GM18868 (cell line): Measurements from ENCODE around the gene EAF1.
"Not testable (repeated sequence)": the region's sequence is repeated elsewhere in the genome, so short reads cannot be mapped to it uniquely, and the experiment has no call there.

ENCODE experiments used
- ATAC-seq: cut with Tn5 transposase; IDR thresholded peaks from one replicate; pipeline ENCODE4 v1.9.1; 2021; ENCODE audit warnings: mild to moderate bottlenecking, moderate library complexity; ENCODE audit not compliant: unreplicated experiment

EAF1 gene

DNA sequence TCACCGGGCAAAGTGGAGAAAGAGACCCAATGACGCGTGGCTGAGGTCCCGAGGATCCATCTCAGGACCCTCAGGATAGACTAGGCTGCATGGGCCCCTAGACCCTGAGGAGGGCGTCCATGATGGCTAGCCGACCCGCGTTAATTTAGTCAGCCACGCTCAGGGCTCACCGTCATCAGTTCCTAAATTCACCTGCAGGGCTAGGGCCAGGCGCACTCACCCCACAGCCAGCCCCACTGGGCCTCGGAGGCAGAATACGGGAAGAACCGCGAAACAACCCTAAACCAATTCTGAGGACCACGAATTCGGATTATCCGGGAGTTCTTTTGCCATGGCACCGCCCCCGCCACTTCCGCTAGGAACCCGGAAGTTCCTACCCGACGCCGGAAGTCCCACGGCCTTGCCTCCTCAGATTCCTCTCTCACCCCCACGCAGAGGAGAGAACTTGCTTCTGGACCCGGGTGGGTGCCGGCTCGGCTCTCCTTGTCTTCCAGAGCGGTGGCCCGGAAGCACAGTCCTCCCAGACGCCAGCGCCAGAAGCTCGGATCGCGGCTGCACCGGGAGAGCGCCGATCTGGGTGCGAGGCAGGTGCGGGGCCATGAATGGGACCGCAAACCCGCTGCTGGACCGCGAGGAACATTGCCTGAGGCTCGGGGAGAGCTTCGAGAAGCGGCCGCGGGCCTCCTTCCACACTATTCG, at the start of gene EAF1, which contains the start of gene METTL6:
Gene EAF1 (plus strand): TSS at position 417 of the 699 bp plus-strand sequence. CDS start 182 bp downstream, at position 599.
Gene METTL6 (minus strand): TSS at position 363 of the 699 bp plus-strand sequence. CDS start 1,033 bp downstream, outside the sequence.
- ATAC-seq: peak; percentile 95

GRCh38 chr3:15377961-15378791, 49.2 kb upstream of the EAF1 start:
- peak; percentile 95 for ATAC-seq

DNA sequence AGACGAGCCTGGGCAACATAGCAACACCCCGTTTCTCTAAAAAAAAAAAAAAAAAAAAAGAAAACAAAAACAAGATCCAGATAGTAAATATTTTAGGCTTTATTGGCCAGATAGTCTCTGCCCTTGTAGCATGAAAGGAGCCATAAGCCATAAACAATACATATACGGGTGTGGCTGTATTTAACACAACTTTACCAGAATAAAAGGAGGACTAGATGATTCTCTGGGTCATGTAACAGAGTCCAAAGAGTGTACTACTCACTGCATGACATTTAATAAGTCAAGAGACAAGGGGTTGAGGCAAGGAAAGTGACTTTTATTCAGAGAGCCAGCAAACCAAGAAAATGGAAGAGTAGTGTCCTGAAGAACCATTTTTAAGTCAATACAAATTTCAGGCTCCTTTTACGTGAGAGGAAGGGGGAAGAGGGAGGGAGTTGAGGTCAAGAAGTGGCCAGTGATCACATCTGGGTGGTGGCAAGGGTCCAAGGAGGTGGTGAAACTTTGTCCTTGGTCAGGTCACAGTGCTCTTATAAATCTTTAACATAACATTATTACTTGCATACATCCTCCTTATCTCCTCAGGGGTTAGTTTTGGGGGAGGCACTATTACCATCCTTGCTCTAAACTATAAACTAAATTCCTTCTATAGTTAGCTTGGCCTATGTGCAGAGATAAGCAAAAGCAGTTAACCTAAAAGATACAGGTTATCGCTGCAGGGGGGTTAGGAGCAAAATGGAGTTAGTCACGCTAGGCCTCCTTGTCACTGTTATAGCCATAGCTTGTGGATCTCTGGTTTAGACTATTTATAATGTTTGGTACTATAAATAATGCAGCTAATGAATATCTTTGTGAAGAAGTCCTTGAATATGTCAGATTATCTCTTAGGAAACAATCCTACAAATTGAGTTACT, 46.2 kb upstream of the EAF1 start:
- ATAC-seq: no peak

DNA sequence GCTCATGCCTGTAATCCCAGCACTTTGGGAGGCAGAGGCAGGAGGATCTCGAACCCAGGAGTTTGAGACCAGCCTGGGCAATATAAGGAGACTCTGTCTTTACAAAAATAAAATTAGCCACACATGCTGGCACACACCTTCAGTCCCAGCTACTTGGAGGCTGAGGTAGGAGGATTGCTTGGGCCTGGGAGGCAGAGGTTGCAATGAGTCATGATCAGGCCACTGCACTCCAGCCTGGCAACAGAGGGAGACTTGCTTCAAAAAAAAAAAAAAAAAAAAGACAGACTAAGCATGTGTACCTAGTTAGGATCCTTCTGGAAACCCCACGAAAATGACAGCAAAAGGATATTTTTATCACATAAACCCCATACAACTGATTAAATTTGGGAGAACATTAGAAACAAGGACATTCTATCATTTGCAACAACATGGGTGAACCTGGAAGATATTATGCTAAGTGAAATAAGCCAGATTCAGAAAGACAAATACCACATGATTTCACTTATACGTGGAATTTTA, 44.9 kb upstream of the EAF1 start:
- ATAC-seq: no peak

- ATAC-seq: peak; percentile 85
These were observed 42.7 kb upstream of the EAF1 start for GRCh38 chr3:15384510-15385237.

GRCh38 chr3:15385238-15385695, 42.1 kb upstream of the EAF1 start:
- not testable (repeated sequence) for ATAC-seq

- no peak for ATAC-seq
These were observed 41.3 kb upstream of the EAF1 start for GRCh38 chr3:15385901-15386653.

DNA sequence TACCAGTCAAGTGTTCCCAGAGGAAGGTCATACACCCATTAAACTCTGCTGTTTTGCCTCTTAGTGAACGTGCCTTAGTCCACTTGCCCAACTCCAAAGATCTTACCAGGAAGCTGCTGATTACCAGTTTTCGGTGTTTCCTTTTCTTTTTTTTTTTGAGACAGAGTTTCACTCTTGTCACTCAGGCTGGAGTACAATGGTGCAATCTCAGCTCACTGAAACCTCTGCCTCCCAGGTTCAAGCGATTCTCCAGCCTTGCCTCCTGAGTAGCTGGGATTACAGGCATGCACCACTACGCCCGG, 40.8 kb upstream of the EAF1 start:
- not testable (repeated sequence) for ATAC-seq

DNA sequence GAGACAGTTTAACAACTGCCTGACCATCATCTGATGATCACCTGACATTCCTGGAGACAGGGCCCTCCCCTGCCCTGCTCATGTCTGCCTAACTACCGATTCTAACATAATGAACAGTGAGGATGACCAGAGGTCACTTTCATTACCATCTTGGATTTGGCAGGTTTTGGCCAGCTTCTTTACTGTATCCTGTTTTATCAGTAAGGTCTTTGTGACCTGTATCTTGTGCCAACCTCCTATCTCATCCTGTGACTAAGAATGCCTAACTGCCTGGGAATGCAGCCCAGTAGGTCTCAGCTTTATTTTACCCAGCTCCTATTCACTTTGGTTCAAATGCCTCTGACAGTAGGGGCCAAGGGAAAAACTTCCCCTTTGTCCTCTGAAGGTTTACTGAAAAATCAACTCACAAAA, 40.2 kb upstream of the EAF1 start:
- no peak for ATAC-seq

DNA sequence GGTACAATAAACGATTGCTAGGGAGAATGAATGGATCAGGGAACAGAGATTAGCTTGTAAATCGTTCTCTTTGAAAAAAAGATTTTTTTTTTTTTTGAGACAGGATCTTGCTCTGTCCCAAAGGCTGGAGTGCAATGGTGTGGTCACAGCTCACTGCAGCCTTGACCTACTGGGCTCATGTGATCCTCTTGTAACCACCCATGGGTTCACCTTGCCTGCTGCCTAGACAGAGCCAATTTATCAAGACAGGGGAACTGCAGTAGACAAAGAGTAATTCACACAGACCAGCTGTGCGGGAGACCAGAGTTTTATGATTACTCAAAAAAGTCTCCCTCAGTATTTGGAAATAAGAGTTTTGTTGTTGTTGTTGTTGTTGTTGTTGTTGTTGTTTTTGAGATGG, 39.7 kb upstream of the EAF1 start:
- ATAC-seq: no peak

- ATAC-seq: not testable (repeated sequence)
These were observed 39.1 kb upstream of the EAF1 start for GRCh38 chr3:15388335-15388734.

- ATAC-seq: no peak
These were observed 36.9 kb upstream of the EAF1 start for GRCh38 chr3:15390460-15390859.

- ATAC-seq: no peak
These were observed 36.4 kb upstream of the EAF1 start for GRCh38 chr3:15391007-15391406.

GRCh38 chr3:15393252-15393651, 34.1 kb upstream of the EAF1 start:
- ATAC-seq: not testable (repeated sequence)

GRCh38 chr3:15398731-15399133, 28.7 kb upstream of the EAF1 start:
- ATAC-seq: not testable (repeated sequence)

DNA sequence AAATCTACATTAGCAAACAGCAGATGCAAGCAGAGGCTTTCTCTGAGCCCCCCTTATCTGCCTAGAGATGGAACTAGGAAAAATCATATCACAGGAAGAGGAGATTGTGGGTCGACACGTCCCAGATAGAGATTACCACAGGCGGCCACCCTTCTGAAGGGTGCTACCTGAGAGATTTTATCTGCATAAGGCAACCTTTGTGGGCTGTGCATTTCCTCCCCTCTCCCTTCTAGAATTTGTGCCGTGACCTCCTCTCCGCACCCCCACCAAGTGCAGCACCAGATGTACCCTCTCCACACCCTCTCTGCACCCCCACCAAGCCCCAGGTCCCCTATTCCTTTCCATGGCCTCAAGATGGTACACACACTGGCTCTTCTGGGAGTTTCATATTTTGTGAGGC, 27.4 kb upstream of the EAF1 start:
- no peak for ATAC-seq

GRCh38 chr3:15401936-15402335, 25.5 kb upstream of the EAF1 start:
- no peak for ATAC-seq

GRCh38 chr3:15403495-15403894, 23.9 kb upstream of the EAF1 start:
- ATAC-seq: no peak

DNA sequence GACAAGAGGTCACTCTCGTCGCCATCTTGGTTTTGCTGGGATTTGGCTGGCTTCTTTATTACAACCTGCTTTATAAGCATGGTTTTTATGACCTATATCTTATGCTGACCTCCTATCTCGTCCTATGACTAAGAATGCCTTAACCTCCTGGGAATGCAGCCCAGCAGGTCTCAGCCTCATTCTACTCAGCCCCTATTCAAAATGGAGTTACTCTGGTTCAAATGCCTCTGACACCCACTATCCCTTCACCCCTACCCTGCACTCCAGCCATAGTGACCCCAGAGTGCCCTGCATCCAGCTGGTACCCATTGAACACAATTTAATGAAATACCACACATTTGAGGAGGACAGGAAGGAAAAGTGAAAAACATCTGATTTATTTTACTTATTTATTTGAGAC, 23.4 kb upstream of the EAF1 start:
- ATAC-seq: no peak
